Caco-2 (cell line): Measurements from ENCODE around the gene WNT5A. TPM values are rescaled to one million over a fixed set of nuclear protein-coding genes. Genes with fewer than 3 reads are reported as not detected.

Experiments
- BruUV-seq: library from RNA; stranded (reverse); fragments of 400-500 nt; replicated peaks from 2 replicates; lab custom pipeline; 2021; lab: Mats Ljungman, UMichigan
- CTCF ChIA-PET: fragments of 300-600 bp; sonication (Branson Sonifier 250); formaldehyde crosslinking; loops from one replicate; lab custom pipeline; 2022; ENCODE audit warnings: antibody characterized with exemption; lab: Charles Lee
- POLR2A ChIA-PET: fragments of 300-600 bp; sonication (Branson Sonifier 250); formaldehyde crosslinking; loops from one replicate; lab custom pipeline; 2022; ENCODE audit warnings: antibody characterized with exemption; lab: Charles Lee
- DNase-seq, 2 experiments: peaks; one replicate each; pipeline versions ENCODE4 v3.0.0 to v3.0.0-alpha.2; 2020 to 2022
- H3K27me3 ChIP-seq: replicated peaks from 2 replicates; pipeline ENCODE4 v1.6.0; 2011; ENCODE audit warnings: low read length; ENCODE audit not compliant: control insufficient read depth, insufficient read depth
- H3K36me3 ChIP-seq: 2 replicates; pipeline ENCODE4 v1.5.1; 2011; ENCODE audit warnings: low read length; ENCODE audit not compliant: control insufficient read depth, insufficient read depth
- H3K4me1 ChIP-seq: fragments of 250-450 bp; sonication (Bioruptor Pico); 2 replicates; pipeline ENCODE4 v1.5.1; 2020; ENCODE audit warnings: mild to moderate bottlenecking
- H3K4me3 ChIP-seq: 2 replicates; pipeline ENCODE4 v1.5.1; 2011; ENCODE audit warnings: low read depth, mild to moderate bottlenecking, control low read depth, low read length
- H3K9me3 ChIP-seq: fragments of 250-450 bp; sonication (Bioruptor Pico); 2 replicates; pipeline ENCODE4 v1.5.1; 2020; ENCODE audit warnings: mild to moderate bottlenecking, moderate library complexity
- H3K27ac Mint-ChIP-seq: one replicate; pipeline ENCODE4 v1.8.0; 2022; ENCODE audit warnings: mixed read lengths; ENCODE audit not compliant: unreplicated experiment
- H3K27me3 Mint-ChIP-seq: one replicate; pipeline ENCODE4 v1.8.0; 2022; ENCODE audit warnings: mixed read lengths; ENCODE audit not compliant: insufficient read depth, unreplicated experiment
- H3K36me3 Mint-ChIP-seq: one replicate; pipeline ENCODE4 v1.8.0; 2022; ENCODE audit warnings: mild to moderate bottlenecking, mixed read lengths; ENCODE audit not compliant: insufficient read depth, unreplicated experiment
- H3K4me1 Mint-ChIP-seq: one replicate; pipeline ENCODE4 v1.8.0; 2022; ENCODE audit warnings: low read depth, mixed read lengths; ENCODE audit not compliant: unreplicated experiment
- H3K4me3 Mint-ChIP-seq: one replicate; pipeline ENCODE4 v1.8.0; 2022; ENCODE audit warnings: mild to moderate bottlenecking, moderate library complexity, mixed read lengths; ENCODE audit not compliant: unreplicated experiment
- H3K9me3 Mint-ChIP-seq: one replicate; pipeline ENCODE4 v1.8.0; 2022; ENCODE audit warnings: mixed read lengths; ENCODE audit not compliant: unreplicated experiment
- intact Hi-C: fragments of 100-400 bp; cut with micrococcal nuclease; formaldehyde crosslinking; loops from one replicate; pipeline ENCODE4 v1.10.0; 2022; ENCODE audit not compliant: unreplicated experiment
- total RNA-seq: library from RNA; stranded (reverse); gene quantifications from 2 replicates; pipeline ENCODE4 v1.2.3, GENCODE V29; 2022
- TF ChIP-seq, protein P1 (sequence below), 2 experiments: fragments of 200-600 bp in 1 of 2; IDR thresholded peaks; 1 replicate in 1 of 2; 2 replicates in 1 of 2; pipeline versions ENCODE4 v1.5.1 to v1.8.0; 2011 to 2022; ENCODE audit warnings: antibody characterized with exemption in 1 of 2, control low read depth in 1 of 2, inconsistent platforms in 1 of 2, low read depth in 1 of 2, low read length in 1 of 2, mild to moderate bottlenecking in 1 of 2, moderate library complexity in 1 of 2; ENCODE audit not compliant: insufficient read depth in 1 of 2, severe bottlenecking in 1 of 2, unreplicated experiment in 1 of 2

Gene WNT5A
- total RNA-seq, 1 experiment from 2014 or later: 8.8 TPM

GRCh38 chr3:55466526-55466925 lies 20.6 kb downstream of the WNT5A start:
- CTCF ChIA-PET: no interaction called here
- no peak overlapping the region for H3K27ac Mint-ChIP-seq
- intact Hi-C loops: no loop called here

DNA sequence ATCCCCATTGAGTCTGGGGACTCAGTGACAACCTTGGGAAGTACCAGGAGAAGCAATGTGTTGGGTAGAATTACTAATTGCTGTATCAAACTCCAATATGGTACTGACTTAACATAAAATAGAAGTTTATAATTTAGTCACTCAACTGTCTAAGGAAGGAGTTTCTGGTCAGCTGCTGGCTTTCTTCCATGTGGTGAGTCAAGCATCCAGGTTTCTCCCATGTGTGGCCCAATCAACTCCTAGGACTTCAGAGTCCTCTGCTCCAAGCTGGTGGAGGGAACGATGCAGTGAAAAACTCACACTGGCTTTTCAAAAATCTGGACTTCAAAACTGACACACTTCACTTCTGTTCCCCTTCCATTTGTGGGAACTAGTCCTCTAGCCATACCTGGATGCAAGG lies 25.2 kb downstream of the WNT5A start:
- no peaks in the 10 kb centered on the region for H3K36me3 ChIP-seq
- no peaks in the 10 kb centered on the region for H3K36me3 Mint-ChIP-seq
- H3K9me3 Mint-ChIP-seq: no peaks in the 10 kb centered on the region
- no peak overlapping the region for H3K27ac Mint-ChIP-seq
- intact Hi-C loops: no loop called here
- DNase-seq: no peak
- H3K4me3 ChIP-seq: no peak overlapping the region
- H3K9me3 ChIP-seq: no peaks in the 10 kb centered on the region
- H3K27me3 ChIP-seq: no peaks in the 10 kb centered on the region
- no peaks in the 10 kb centered on the region for H3K4me1 Mint-ChIP-seq
- no peaks in the 10 kb centered on the region for H3K27me3 Mint-ChIP-seq
- H3K4me1 ChIP-seq: no peaks in the 10 kb centered on the region
- ChIA-PET CTCF (no interaction called here), POLR2A (no interaction called here)
- TF ChIP-seq, protein P1, sequence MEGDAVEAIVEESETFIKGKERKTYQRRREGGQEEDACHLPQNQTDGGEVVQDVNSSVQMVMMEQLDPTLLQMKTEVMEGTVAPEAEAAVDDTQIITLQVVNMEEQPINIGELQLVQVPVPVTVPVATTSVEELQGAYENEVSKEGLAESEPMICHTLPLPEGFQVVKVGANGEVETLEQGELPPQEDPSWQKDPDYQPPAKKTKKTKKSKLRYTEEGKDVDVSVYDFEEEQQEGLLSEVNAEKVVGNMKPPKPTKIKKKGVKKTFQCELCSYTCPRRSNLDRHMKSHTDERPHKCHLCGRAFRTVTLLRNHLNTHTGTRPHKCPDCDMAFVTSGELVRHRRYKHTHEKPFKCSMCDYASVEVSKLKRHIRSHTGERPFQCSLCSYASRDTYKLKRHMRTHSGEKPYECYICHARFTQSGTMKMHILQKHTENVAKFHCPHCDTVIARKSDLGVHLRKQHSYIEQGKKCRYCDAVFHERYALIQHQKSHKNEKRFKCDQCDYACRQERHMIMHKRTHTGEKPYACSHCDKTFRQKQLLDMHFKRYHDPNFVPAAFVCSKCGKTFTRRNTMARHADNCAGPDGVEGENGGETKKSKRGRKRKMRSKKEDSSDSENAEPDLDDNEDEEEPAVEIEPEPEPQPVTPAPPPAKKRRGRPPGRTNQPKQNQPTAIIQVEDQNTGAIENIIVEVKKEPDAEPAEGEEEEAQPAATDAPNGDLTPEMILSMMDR (IDR thresholded peaks at IDR 0.05; ENCODE audit: insufficient read depth in 1 of 2, low read depth in 1 of 2, low read length in 1 of 2, severe bottlenecking in 1 of 2, unreplicated experiment in 1 of 2): no peak
- H3K4me3 Mint-ChIP-seq: no peak overlapping the region
- no TSS peak for BruUV-seq

More at GRCh38 chr3:55466526-55466925, 20.6 kb downstream of the WNT5A start:
- Histone ChIP-seq H3K36me3 (no peaks in the 10 kb centered on the region), H3K9me3 (no peaks in the 10 kb centered on the region), H3K4me1 (no peaks in the 10 kb centered on the region), H3K4me3 (no peak overlapping the region), H3K27me3 (no peaks in the 10 kb centered on the region)
- Mint-ChIP-seq H3K4me3 (no peak overlapping the region), H3K9me3 (no peaks in the 10 kb centered on the region), H3K36me3 (no peaks in the 10 kb centered on the region), H3K27me3 (no peaks in the 10 kb centered on the region), H3K4me1 (no peaks in the 10 kb centered on the region)
- BruUV-seq: no TSS peak
- TF ChIP-seq, protein P1 (IDR thresholded peaks at IDR 0.05; ENCODE audit: insufficient read depth in 1 of 2, low read depth in 1 of 2, low read length in 1 of 2, severe bottlenecking in 1 of 2, unreplicated experiment in 1 of 2): no peak
- POLR2A ChIA-PET: no interaction called here
- no peak for DNase-seq

DNA sequence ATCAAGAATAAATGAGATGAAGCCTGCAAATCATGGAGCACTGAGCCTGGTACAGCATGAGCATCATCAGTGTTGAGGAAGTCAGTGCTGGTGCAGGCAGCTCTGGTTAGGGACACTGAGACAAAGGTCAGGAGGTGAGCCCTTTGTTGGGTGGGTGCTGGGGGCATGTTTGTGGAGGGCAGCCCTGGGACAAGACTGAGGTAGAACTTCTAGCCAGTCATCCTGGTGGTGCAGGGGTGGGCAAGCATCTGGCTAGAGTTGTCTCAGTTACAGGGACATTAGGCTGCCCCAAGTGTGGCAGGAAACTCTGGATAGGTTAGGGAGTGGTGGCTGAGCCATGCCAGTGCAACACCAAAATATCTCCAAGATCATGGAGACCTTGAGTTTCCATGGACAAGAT lies 27.3 kb downstream of the WNT5A start:
- POLR2A ChIA-PET: no interaction called here
- Mint-ChIP-seq H3K27me3 (no peaks in the 10 kb centered on the region), H3K4me1 (no peaks in the 10 kb centered on the region), H3K4me3 (no peak overlapping the region), H3K27ac (no peak overlapping the region), H3K36me3 (no peaks in the 10 kb centered on the region), H3K9me3 (no peaks in the 10 kb centered on the region)
- H3K4me3 ChIP-seq: no peak overlapping the region
- no peaks in the 10 kb centered on the region for H3K36me3 ChIP-seq
- H3K9me3 ChIP-seq: no peaks in the 10 kb centered on the region
- DNase-seq: no peak
- TF ChIP-seq, protein P1 (IDR thresholded peaks at IDR 0.05; ENCODE audit: insufficient read depth in 1 of 2, low read depth in 1 of 2, low read length in 1 of 2, severe bottlenecking in 1 of 2, unreplicated experiment in 1 of 2): no peak
- intact Hi-C loops: no loop called here
- H3K4me1 ChIP-seq: no peaks in the 10 kb centered on the region
- H3K27me3 ChIP-seq: no peaks in the 10 kb centered on the region
- no TSS peak for BruUV-seq
- CTCF ChIA-PET: no interaction called here
